ENCODE data around the gene RIN2.
A peak's percentile ranks its signal among the peaks of the same experiment; 100 is the strongest.
"Not testable (repeated sequence)": the region's sequence is repeated elsewhere in the genome, so short reads cannot be mapped to it uniquely, and the experiment has no call there.

RIN2 gene

DNA sequence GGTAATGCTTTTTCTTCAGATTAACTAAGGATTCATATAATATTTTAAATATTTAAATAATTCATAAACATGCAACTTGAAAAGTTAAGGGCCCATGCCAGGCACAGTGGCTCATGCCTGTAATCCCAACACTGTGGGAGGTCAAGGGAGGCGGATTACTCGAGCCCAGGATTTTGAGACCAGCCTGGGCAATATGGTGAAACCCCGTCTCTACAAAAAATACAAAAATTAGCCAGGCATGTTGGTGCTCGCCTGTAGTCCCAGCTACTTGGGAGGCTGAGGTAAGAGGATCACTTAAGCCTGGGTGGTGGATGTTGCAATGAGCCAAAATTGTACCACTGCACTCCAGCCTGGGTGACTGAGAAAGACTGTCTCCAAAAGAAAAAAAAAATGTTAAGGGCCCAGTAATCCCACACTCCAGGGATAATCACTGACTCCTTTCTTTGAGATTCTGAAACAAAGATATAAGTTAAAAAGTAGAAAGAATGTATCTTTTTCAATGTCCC, 7.9 kb upstream of the RIN2 start:
- no peak for TF ChIP-seq CTCF (IDR thresholded peaks at IDR 0.05)
- Histone ChIP-seq H3K27me3 (no peaks in the 10 kb centered on the region), H3K9me3 (no peaks in the 10 kb centered on the region), H3K4me3 (ENCODE audit: low read depth in 1 of 2, low read length in 1 of 2) (no peak overlapping the region), H3K27ac (no peak overlapping the region), H3K36me3 (no peaks in the 10 kb centered on the region), H3K4me1 (ENCODE audit: control insufficient read depth in 1 of 2, insufficient read depth in 1 of 2, low read depth in 1 of 2, low read length in 1 of 2) (no peaks in the 10 kb centered on the region)

- Histone ChIP-seq H3K4me1 (ENCODE audit: control insufficient read depth in 1 of 2, insufficient read depth in 1 of 2, low read depth in 1 of 2, low read length in 1 of 2) (no peaks in the 10 kb centered on the region), H3K36me3 (no peaks in the 10 kb centered on the region), H3K4me3 (ENCODE audit: low read depth in 1 of 2, low read length in 1 of 2) (no peak overlapping the region), H3K27me3 (peaks cover 5% of the 10 kb centered on the region), H3K27ac (no peak overlapping the region), H3K9me3 (no peaks in the 10 kb centered on the region)
- TF ChIP-seq CTCF (IDR thresholded peaks at IDR 0.05) = no peak
Observed at GRCh38 chr20:19750907-19751636, 7.0 kb upstream of the RIN2 start.

DNA sequence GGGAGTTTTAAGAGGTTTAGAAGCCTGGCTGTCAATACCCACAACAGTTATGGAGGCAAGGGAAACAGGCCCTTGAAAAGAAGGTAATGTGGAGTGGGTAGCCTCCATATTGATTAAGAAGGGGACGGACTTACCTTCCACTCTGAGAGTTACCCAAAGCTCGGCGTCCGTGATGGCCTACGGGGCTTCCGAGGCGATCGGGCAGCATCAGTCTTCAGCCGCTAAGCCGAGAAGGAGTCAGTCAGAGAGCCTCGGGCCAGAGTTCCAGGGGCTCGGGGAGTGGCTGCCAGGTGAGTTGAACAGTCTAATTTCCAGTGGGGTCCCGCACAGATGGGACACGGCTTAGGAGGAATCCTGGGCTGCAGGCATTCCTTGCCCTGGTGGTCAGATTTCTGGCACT, 3.9 kb upstream of the RIN2 start:
- Histone ChIP-seq H3K27me3 (peaks cover 36% of the 10 kb centered on the region), H3K4me1 (ENCODE audit: control insufficient read depth in 1 of 2, insufficient read depth in 1 of 2, low read depth in 1 of 2, low read length in 1 of 2) (peaks cover 17 to 22% of the 10 kb centered on the region in 2 experiments)
- H3K9me3 ChIP-seq; H3K4me3 ChIP-seq (ENCODE audit: low read depth in 1 of 2, low read length in 1 of 2); H3K27ac ChIP-seq; H3K36me3 ChIP-seq: not testable (repeated sequence)

- H3K36me3 ChIP-seq = no peaks in the 10 kb centered on the region
- H3K27ac ChIP-seq = no peak overlapping the region
- no peaks in the 10 kb centered on the region for H3K9me3 ChIP-seq
- H3K4me3 ChIP-seq (ENCODE audit: low read depth in 1 of 2, low read length in 1 of 2) = peak overlapping the region in 1 of 2 experiments; percentile 30
- peaks cover 22 to 25% of the 10 kb centered on the region in 2 experiments for H3K4me1 ChIP-seq (ENCODE audit: control insufficient read depth in 1 of 2, insufficient read depth in 1 of 2, low read depth in 1 of 2, low read length in 1 of 2)
- TF ChIP-seq CTCF (IDR thresholded peaks at IDR 0.05) = no peak
- peaks cover 57% of the 10 kb centered on the region for H3K27me3 ChIP-seq
Observed at GRCh38 chr20:19756761-19757486, 1.1 kb upstream of the RIN2 start.

GRCh38 chr20:19757487-19758132, 448 bp upstream of the RIN2 start:
- Histone ChIP-seq H3K36me3 (no peaks in the 10 kb centered on the region), H3K27me3 (peaks cover 57% of the 10 kb centered on the region), H3K4me1 (ENCODE audit: control insufficient read depth in 1 of 2, insufficient read depth in 1 of 2, low read depth in 1 of 2, low read length in 1 of 2) (peaks cover 22 to 25% of the 10 kb centered on the region in 2 experiments), H3K4me3 (ENCODE audit: low read depth in 1 of 2, low read length in 1 of 2) (peak overlapping the region; percentile 17 to 30), H3K27ac (no peak overlapping the region), H3K9me3 (no peaks in the 10 kb centered on the region)
- TF ChIP-seq CTCF (IDR thresholded peaks at IDR 0.05) = no peak
